ACC112 (cell line): ENCODE measurements around the gene IGSF6.
"Not testable (repeated sequence)": the region's sequence is repeated elsewhere in the genome, so short reads cannot be mapped to it uniquely, and the experiment has no call there.

ENCODE experiments used
- H2AFZ ChIP-seq: fragments of 200-600 bp; sonication (generic); one replicate; pipeline ENCODE4 v1.6.0; 2017; ENCODE audit warnings: antibody characterized with exemption, low read length; ENCODE audit not compliant: unreplicated experiment
- H3K27ac ChIP-seq: fragments of 200-600 bp; sonication (generic); 2 replicates; pipeline ENCODE4 v1.5.1; 2014; ENCODE audit warnings: low read depth, mild to moderate bottlenecking, antibody characterized with exemption, low read length, moderate library complexity
- H3K27me3 ChIP-seq: fragments of 200-600 bp; sonication (generic); 2 replicates; pipeline ENCODE4 v1.6.1; 2014; ENCODE audit warnings: mild to moderate bottlenecking, antibody characterized with exemption, low read length, moderate library complexity, mixed read lengths; ENCODE audit not compliant: insufficient read depth
- H3K36me3 ChIP-seq: fragments of 200-600 bp; sonication (generic); 2 replicates; pipeline ENCODE4 v1.6.1; 2016; ENCODE audit warnings: mild to moderate bottlenecking, antibody characterized with exemption, low read length, moderate library complexity, mixed read lengths; ENCODE audit not compliant: insufficient read depth
- H3K4me1 ChIP-seq: fragments of 200-600 bp; sonication (generic); one replicate; pipeline ENCODE4 v1.6.1; 2016; ENCODE audit warnings: low read length, mixed read lengths; ENCODE audit not compliant: insufficient read depth, unreplicated experiment, control insufficient read depth
- H3K4me3 ChIP-seq: fragments of 200-600 bp; sonication (generic); 2 replicates; pipeline ENCODE4 v1.5.1; 2014; ENCODE audit warnings: mild to moderate bottlenecking, low read depth, low read length
- H3K79me2 ChIP-seq: fragments of 200-600 bp; sonication (generic); one replicate; pipeline ENCODE4 v1.6.0; 2016; ENCODE audit warnings: low read length; ENCODE audit not compliant: control insufficient read depth, unreplicated experiment, insufficient read depth

The IGSF6 gene

GRCh38 chr16:21629616-21630539 is 22.5 kb downstream of the IGSF6 start:
- H3K4me1 ChIP-seq, result peaks cover 48% of the 10 kb centered on the region
- H3K4me3 ChIP-seq, H2AFZ ChIP-seq, H3K27me3 ChIP-seq: not testable (repeated sequence)
- H3K27ac ChIP-seq, result peak overlapping the region; percentile 98
- H3K79me2 ChIP-seq, result peaks cover 17% of the 10 kb centered on the region
- peaks cover 27% of the 10 kb centered on the region for H3K36me3 ChIP-seq

GRCh38 chr16:21628772-21629171 is 23.6 kb downstream of the IGSF6 start:
- peaks cover 18% of the 10 kb centered on the region for H3K79me2 ChIP-seq
- no peaks in the 10 kb centered on the region for H3K27me3 ChIP-seq
- peak overlapping the region; percentile 98 for H3K27ac ChIP-seq
- H3K4me3 ChIP-seq, result peak overlapping the region; percentile 47; the same call in 1 of the 2 replicates
- no peak overlapping the region for H2AFZ ChIP-seq
- H3K36me3 ChIP-seq, result peaks cover 24% of the 10 kb centered on the region
- peaks cover 45% of the 10 kb centered on the region for H3K4me1 ChIP-seq

- peaks cover 28% of the 10 kb centered on the region for H3K36me3 ChIP-seq
- peak overlapping the region; percentile 98 for H3K27ac ChIP-seq
- H3K79me2 ChIP-seq, result peaks cover 21% of the 10 kb centered on the region
Measured at GRCh38 chr16:21628121-21628726, 24.2 kb downstream of the IGSF6 start.

GRCh38 chr16:21626659-21627277 is 25.6 kb downstream of the IGSF6 start:
- Histone ChIP-seq H3K27me3 (no peaks in the 10 kb centered on the region), H3K4me1 (peaks cover 45% of the 10 kb centered on the region), H3K36me3 (peaks cover 33% of the 10 kb centered on the region), H3K79me2 (peaks cover 27% of the 10 kb centered on the region), H2AFZ (no peak overlapping the region), H3K27ac (peak overlapping the region; percentile 98), H3K4me3 (peak overlapping the region; percentile 45)

More at GRCh38 chr16:21628121-21628726, 24.2 kb downstream of the IGSF6 start:
- Histone ChIP-seq H3K4me1 (peaks cover 45% of the 10 kb centered on the region), H3K4me3 (peak overlapping the region; percentile 42; the same call in 1 of the 2 replicates), H3K27me3 (no peaks in the 10 kb centered on the region), H2AFZ (no peak overlapping the region)

- H3K27me3 ChIP-seq, result no peaks in the 10 kb centered on the region
- H3K36me3 ChIP-seq, result peaks cover 31% of the 10 kb centered on the region
- H3K27ac ChIP-seq, result peak overlapping the region; percentile 98
- H3K4me1 ChIP-seq, result peaks cover 50% of the 10 kb centered on the region
- no peak overlapping the region for H3K4me3 ChIP-seq
- no peak overlapping the region for H2AFZ ChIP-seq
- peaks cover 35% of the 10 kb centered on the region for H3K79me2 ChIP-seq
Measured at GRCh38 chr16:21625026-21625425, 27.4 kb downstream of the IGSF6 start.

GRCh38 chr16:21622545-21622944 is 29.9 kb downstream of the IGSF6 start:
- Histone ChIP-seq H3K79me2 (peaks cover 37% of the 10 kb centered on the region), H3K27ac (no peak overlapping the region), H2AFZ (no peak overlapping the region), H3K27me3 (no peaks in the 10 kb centered on the region), H3K4me3 (no peak overlapping the region), H3K36me3 (peaks cover 29% of the 10 kb centered on the region), H3K4me1 (peaks cover 36% of the 10 kb centered on the region)

GRCh38 chr16:21620592-21620991 is 31.8 kb downstream of the IGSF6 start:
- H3K27ac ChIP-seq, result no peak overlapping the region
- peaks cover 19% of the 10 kb centered on the region for H3K4me1 ChIP-seq
- no peak overlapping the region for H2AFZ ChIP-seq
- no peaks in the 10 kb centered on the region for H3K27me3 ChIP-seq
- H3K4me3 ChIP-seq, result no peak overlapping the region
- H3K36me3 ChIP-seq, result peaks cover 32% of the 10 kb centered on the region
- H3K79me2 ChIP-seq, result peaks cover 51% of the 10 kb centered on the region

- H3K27me3 ChIP-seq, result no peaks in the 10 kb centered on the region
- H3K27ac ChIP-seq, result no peak overlapping the region
- peaks cover 12% of the 10 kb centered on the region for H3K4me1 ChIP-seq
- peaks cover 26% of the 10 kb centered on the region for H3K36me3 ChIP-seq
- no peak overlapping the region for H3K4me3 ChIP-seq
- H3K79me2 ChIP-seq, result peaks cover 54% of the 10 kb centered on the region
- no peak overlapping the region for H2AFZ ChIP-seq
Measured at GRCh38 chr16:21619765-21620425, 32.5 kb downstream of the IGSF6 start.

- no peak overlapping the region for H3K4me3 ChIP-seq
- H3K4me1 ChIP-seq, result peaks cover 24% of the 10 kb centered on the region
- H3K27me3 ChIP-seq, result no peaks in the 10 kb centered on the region
- H3K36me3 ChIP-seq, result peaks cover 19% of the 10 kb centered on the region
- H3K79me2 ChIP-seq, result peaks cover 66% of the 10 kb centered on the region
- no peak overlapping the region for H2AFZ ChIP-seq
- no peak overlapping the region for H3K27ac ChIP-seq
Measured at GRCh38 chr16:21618281-21618680, 34.1 kb downstream of the IGSF6 start.

- H3K36me3 ChIP-seq, result peaks cover 17% of the 10 kb centered on the region
- H3K27ac ChIP-seq, result no peak overlapping the region
- no peak overlapping the region for H2AFZ ChIP-seq
- no peaks in the 10 kb centered on the region for H3K27me3 ChIP-seq
- H3K4me1 ChIP-seq, result peaks cover 25% of the 10 kb centered on the region
- peaks cover 70% of the 10 kb centered on the region for H3K79me2 ChIP-seq
- no peak overlapping the region for H3K4me3 ChIP-seq
Measured at GRCh38 chr16:21617607-21618006, 34.8 kb downstream of the IGSF6 start.
